BLaER1 (cell line): ENCODE data around the gene CCDC73.
"Not testable (repeated sequence)": the region's sequence is repeated elsewhere in the genome, so short reads cannot be mapped to it uniquely, and the experiment has no call there.

Source experiments
- H3K27ac ChIP-seq: shearing (Covaris generic); formaldehyde crosslinking; 2 replicates; pipeline ENCODE4 v1.8.1; 2022
- H3K27me3 ChIP-seq: shearing (Covaris generic); formaldehyde crosslinking; 2 replicates; pipeline ENCODE4 v1.8.1; 2022
- H3K36me3 ChIP-seq: shearing (Covaris generic); formaldehyde crosslinking; 2 replicates; pipeline ENCODE4 v1.8.1; 2022
- H3K4me1 ChIP-seq: shearing (Covaris generic); formaldehyde crosslinking; 2 replicates; pipeline ENCODE4 v1.8.1; 2022
- H3K4me2 ChIP-seq: shearing (Covaris generic); formaldehyde crosslinking; 2 replicates; pipeline ENCODE4 v1.8.1; 2022
- H3K4me3 ChIP-seq: shearing (Covaris generic); formaldehyde crosslinking; 2 replicates; pipeline ENCODE4 v1.8.1; 2022
- H3K9ac ChIP-seq: shearing (Covaris generic); formaldehyde crosslinking; 2 replicates; pipeline ENCODE4 v1.8.1; 2022
- H3K9me3 ChIP-seq: shearing (Covaris generic); formaldehyde crosslinking; 2 replicates; pipeline ENCODE4 v1.8.1; 2022
- H4K20me1 ChIP-seq: shearing (Covaris generic); formaldehyde crosslinking; 2 replicates; pipeline ENCODE4 v1.8.1; 2022
- Cebpa-rat ChIP-seq: shearing (Covaris generic); IDR thresholded peaks from 2 replicates; pipeline ENCODE4 v1.8.1; 2022

CCDC73 gene

DNA sequence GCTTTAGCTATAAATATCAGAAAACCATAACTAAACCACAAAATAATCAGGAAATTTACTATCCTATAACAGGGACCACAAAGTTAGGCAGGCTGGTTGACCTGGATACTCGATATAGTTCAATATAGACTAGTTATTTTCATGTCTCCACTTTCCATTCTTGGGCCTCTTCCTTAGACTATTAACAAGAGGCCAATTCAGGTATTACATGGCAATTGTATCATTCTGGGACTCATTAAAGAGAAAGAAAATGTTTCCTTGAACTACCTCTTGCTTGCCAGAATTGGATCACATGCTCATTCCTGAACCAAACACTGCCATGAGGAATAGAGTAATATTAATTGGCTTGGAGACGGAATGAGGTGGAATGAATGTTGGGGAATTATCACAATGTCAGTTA lies 134.8 kb downstream of the CCDC73 start:
- Histone ChIP-seq H3K4me3 (no peak overlapping the region), H4K20me1 (no peaks in the 10 kb centered on the region), H3K9me3 (no peaks in the 10 kb centered on the region), H3K36me3 (no peaks in the 10 kb centered on the region), H3K27ac (no peak overlapping the region), H3K27me3 (no peaks in the 10 kb centered on the region), H3K4me1 (no peaks in the 10 kb centered on the region), H3K9ac (no peak overlapping the region), H3K4me2 (no peak overlapping the region)
- no peak for TF ChIP-seq Cebpa-rat

DNA sequence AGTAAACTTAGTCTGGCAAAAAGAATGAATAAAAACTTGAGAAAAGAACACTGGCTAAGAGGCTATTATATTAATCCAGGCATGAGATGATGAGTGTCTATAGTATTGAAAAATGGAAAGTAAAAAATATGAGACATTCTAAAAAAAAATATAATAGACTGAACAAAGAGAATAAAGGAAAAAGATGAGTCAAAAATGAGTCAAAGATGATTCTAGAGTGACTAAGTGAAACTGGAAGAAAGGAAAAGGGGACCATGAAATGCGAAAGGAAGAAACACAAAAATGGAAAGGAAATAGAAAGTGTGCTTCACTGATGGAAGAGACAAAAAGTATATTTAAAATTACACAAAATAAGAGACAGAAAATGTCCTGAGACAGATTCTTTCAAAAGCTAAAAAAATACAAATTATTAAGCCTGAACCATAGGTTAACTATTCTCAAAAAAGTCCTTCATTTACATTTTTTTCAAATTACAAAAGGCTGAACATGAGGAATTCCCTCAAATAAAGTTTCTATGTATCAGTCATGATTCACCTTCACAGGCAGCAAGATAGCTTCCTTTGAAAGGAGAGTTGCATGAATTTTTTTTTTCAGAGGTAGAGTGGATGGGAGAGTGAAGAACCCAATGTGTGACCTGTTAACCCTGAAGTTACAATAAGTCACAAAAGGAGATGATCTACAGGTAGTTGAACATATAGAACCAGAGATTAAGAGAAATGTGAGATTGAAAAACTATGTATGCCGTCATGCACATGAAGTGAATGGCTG lies 135.6 kb downstream of the CCDC73 start:
- no peaks in the 10 kb centered on the region for H3K4me1 ChIP-seq
- H3K9ac ChIP-seq, result no peak overlapping the region
- H3K27ac ChIP-seq, result no peak overlapping the region
- no peak overlapping the region for H3K4me2 ChIP-seq
- no peaks in the 10 kb centered on the region for H3K36me3 ChIP-seq
- H3K4me3 ChIP-seq, result no peak overlapping the region
- H3K9me3 ChIP-seq, result no peaks in the 10 kb centered on the region
- no peaks in the 10 kb centered on the region for H3K27me3 ChIP-seq
- H4K20me1 ChIP-seq, result no peaks in the 10 kb centered on the region
- no peak for TF ChIP-seq Cebpa-rat

DNA sequence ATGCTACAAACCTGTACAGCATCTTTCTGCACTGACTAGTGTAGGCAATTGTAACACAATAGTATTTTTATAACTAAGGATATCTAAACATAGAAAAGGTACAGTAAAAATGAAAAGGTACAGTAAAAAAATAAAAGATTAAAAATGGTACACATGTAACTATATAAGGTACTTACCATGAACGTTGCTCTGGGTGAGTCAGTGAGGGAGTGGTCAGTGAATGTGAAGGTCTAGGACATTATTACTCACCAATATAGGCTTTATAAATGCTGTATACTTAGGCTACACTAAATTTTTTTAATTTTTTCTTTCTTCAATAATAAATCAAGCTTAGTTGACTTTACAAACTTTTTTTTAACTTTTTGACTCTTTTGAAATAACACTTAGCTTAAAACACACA lies 150.9 kb downstream of the CCDC73 start:
- Histone ChIP-seq H3K4me1 (no peaks in the 10 kb centered on the region), H3K36me3 (no peaks in the 10 kb centered on the region), H3K9me3 (no peaks in the 10 kb centered on the region), H3K27ac (no peak overlapping the region), H3K4me3 (no peak overlapping the region), H3K9ac (no peak overlapping the region), H3K4me2 (no peak overlapping the region), H3K27me3 (no peaks in the 10 kb centered on the region), H4K20me1 (no peaks in the 10 kb centered on the region)
- TF ChIP-seq Cebpa-rat, result no peak

DNA sequence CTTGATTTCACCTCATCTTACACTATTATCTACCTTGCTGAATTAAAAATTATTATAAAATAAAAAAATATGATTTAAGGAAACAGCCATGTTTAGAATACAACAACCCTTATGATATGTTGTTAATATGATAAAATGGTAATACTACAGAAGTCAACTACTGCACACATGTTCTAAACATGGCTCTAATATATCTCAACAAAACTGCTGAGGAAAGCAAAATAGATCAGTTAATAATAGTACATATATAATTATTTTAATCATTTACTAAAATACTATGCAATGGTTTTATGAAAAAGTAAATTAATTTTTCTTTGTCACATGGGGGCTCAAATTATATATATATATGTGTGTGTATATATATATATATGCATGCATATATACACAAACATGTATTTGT lies 153.1 kb downstream of the CCDC73 start:
- no peaks in the 10 kb centered on the region for H3K4me1 ChIP-seq
- H3K4me3 ChIP-seq, result no peak overlapping the region
- no peak overlapping the region for H3K4me2 ChIP-seq
- H3K36me3 ChIP-seq, result no peaks in the 10 kb centered on the region
- H3K27ac ChIP-seq, result no peak overlapping the region
- no peak overlapping the region for H3K9ac ChIP-seq
- H4K20me1 ChIP-seq, result no peaks in the 10 kb centered on the region
- H3K27me3 ChIP-seq, result no peaks in the 10 kb centered on the region
- TF ChIP-seq Cebpa-rat, result no peak
- H3K9me3 ChIP-seq, result no peaks in the 10 kb centered on the region

DNA sequence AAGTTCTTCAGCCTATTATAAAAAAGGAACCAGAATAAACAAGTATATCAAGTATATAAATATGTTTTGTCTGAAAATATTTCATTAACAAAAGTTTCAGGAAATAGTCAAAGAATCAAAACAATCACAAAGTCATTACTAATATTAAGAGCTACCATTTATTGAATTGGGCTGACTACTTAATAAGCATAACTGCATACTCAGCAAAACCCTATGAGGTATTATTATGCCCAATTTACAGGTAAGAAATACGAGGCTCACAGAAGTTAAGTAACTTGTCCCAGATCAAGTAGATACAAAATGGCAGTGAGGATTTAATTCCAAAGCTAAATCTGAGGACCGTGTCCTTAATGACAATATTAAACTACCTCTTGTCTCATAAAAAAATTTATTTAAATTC lies 158.6 kb downstream of the CCDC73 start:
- no peak overlapping the region for H3K9ac ChIP-seq
- no peaks in the 10 kb centered on the region for H3K36me3 ChIP-seq
- no peaks in the 10 kb centered on the region for H3K9me3 ChIP-seq
- TF ChIP-seq Cebpa-rat, result no peak
- H3K27me3 ChIP-seq, result no peaks in the 10 kb centered on the region
- H3K4me2 ChIP-seq, result no peak overlapping the region
- H3K4me1 ChIP-seq, result no peaks in the 10 kb centered on the region
- no peak overlapping the region for H3K4me3 ChIP-seq
- H4K20me1 ChIP-seq, result no peaks in the 10 kb centered on the region
- H3K27ac ChIP-seq, result no peak overlapping the region

DNA sequence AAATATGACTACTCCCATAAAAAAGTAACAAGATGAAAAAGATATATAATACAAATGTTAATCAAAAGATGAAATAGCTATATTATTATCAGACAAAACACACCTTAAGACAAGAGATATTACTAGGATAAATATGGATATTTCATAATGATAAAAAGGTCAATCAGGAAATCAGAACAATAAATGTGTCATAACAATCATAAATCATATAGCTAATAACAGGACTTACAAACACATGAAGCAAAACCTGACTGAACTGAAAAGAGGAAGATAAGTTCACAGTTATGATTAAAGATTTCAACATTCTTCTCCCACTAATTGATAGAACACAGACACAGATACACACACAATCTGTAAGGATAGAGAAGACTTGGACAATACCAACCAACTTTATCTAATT lies 163.6 kb downstream of the CCDC73 start:
- no peaks in the 10 kb centered on the region for H3K4me1 ChIP-seq
- no peaks in the 10 kb centered on the region for H3K9me3 ChIP-seq
- H3K27me3 ChIP-seq, result no peaks in the 10 kb centered on the region
- H4K20me1 ChIP-seq, result no peaks in the 10 kb centered on the region
- no peak overlapping the region for H3K27ac ChIP-seq
- H3K4me3 ChIP-seq, result no peak overlapping the region
- TF ChIP-seq Cebpa-rat, result no peak
- no peak overlapping the region for H3K9ac ChIP-seq
- no peak overlapping the region for H3K4me2 ChIP-seq
- no peaks in the 10 kb centered on the region for H3K36me3 ChIP-seq

DNA sequence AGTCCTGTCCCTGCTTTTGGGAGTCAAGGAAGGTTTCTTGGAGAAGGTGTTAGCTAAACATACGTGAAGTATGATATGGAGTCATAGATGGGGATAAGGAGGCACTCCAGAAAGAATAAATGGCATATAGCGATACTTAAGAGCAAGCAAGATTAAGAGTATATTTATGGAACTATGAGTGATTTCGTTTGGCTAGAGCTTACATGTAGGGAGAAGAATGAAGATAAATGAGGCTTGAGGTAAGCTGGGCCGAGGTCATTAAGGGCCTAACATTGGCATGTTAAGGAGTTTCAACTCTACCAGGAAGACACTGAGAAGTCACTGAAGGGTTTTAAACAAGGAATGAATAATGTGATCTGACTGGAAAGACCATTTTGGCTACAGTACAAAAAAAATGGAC lies 177.6 kb downstream of the CCDC73 start:
- Histone ChIP-seq H3K4me1 (no peaks in the 10 kb centered on the region), H3K9ac (no peak overlapping the region), H3K4me3 (no peak overlapping the region), H3K27ac (no peak overlapping the region), H3K36me3 (no peaks in the 10 kb centered on the region), H3K4me2 (no peak overlapping the region), H3K9me3 (0 out of 2 replicates have a peak, but pooled peaks cover 9% of the 10 kb centered on the region), H3K27me3 (no peaks in the 10 kb centered on the region), H4K20me1 (no peaks in the 10 kb centered on the region)
- TF ChIP-seq Cebpa-rat, result no peak

DNA sequence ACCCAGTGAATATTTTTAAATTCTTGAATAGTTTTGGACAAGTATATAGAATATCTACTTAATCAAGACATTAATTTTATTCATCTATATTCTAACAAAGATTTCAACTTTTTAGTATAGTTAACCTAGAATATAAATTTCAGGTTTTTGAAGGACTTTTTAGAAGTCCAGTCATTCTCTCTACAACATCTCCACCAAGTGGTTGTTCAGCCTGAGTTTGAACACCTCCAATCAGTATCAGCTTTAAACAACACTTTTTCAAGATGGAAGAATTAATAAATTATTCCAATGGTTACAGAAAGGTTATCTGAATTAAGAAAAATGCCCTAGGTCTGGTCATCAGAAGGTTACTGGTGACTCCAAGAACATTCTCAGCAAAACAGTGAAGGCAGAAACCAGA lies 179.0 kb downstream of the CCDC73 start:
- H3K4me1 ChIP-seq, result no peaks in the 10 kb centered on the region
- H3K9me3 ChIP-seq, result 0 out of 2 replicates have a peak, but pooled peaks cover 6% of the 10 kb centered on the region
- H3K27ac ChIP-seq, result no peak overlapping the region
- no peak overlapping the region for H3K4me2 ChIP-seq
- no peaks in the 10 kb centered on the region for H3K27me3 ChIP-seq
- no peaks in the 10 kb centered on the region for H4K20me1 ChIP-seq
- no peak for TF ChIP-seq Cebpa-rat
- no peaks in the 10 kb centered on the region for H3K36me3 ChIP-seq
- H3K4me3 ChIP-seq, result no peak overlapping the region
- H3K9ac ChIP-seq, result no peak overlapping the region

DNA sequence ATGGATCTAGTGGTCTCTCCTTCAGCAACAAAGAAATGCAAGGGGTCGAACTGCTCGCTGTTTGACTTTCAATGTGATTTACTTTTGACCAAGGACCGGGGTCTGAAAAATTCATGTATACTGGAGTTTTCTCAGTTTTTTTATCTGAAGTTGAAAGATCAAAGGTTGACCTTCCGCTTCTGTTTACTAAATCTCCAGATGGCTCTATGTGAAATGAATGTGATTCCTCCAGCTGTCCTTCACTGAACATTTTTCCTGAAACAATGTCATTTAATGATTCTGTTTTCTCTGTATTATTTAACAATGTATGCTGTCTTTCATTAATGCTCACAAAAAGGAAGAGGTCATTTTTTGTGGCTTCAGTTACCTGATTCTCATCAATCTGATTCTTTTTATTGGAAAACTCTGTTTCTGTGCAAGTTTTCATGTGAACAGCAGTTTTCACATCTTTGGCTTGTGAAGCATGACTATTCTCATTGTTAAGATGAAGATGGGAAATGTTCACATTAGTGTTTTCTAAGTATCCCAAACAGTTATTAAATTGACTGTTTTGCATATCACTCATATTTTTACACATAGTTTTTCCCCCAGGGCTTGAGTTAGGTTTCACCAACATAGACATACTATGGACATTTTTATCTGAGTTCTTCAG lies 180.8 kb downstream of the CCDC73 start:
- no peaks in the 10 kb centered on the region for H4K20me1 ChIP-seq
- H3K9me3 ChIP-seq, result peaks cover 9% of the 10 kb centered on the region
- TF ChIP-seq Cebpa-rat, result no peak
- no peak overlapping the region for H3K27ac ChIP-seq
- peaks cover 3% of the 10 kb centered on the region for H3K36me3 ChIP-seq
- no peak overlapping the region for H3K9ac ChIP-seq
- no peaks in the 10 kb centered on the region for H3K27me3 ChIP-seq
- H3K4me3 ChIP-seq, result no peak overlapping the region
- no peaks in the 10 kb centered on the region for H3K4me1 ChIP-seq
- no peak overlapping the region for H3K4me2 ChIP-seq

DNA sequence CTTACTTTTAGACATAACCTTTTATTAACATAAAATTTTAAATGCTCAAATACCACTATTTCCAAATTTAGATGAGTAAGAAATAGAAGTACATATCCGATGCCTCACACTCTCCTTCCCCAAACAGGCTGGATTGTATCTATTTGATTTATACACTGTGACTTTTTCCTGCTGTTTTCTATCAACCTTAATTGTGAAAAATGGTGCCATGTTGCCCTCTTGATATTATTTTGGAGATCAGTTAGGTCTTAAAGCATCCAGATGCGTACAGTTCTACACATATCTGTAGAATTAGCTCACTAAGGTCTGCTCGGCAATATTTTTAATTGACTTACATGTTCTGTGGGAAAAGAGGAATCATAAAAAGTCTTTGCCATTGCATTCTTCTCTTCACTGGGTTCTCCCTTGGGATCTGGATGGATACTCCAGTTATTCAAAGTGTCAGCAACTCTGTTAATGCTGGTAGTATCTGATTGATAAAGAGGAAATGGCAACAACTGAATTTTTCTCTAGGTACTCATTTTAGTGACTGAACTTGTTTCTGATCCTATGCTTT lies 183.6 kb downstream of the CCDC73 start:
- Histone ChIP-seq H3K9me3 (peaks cover 32% of the 10 kb centered on the region), H3K9ac (no peak overlapping the region), H4K20me1 (no peaks in the 10 kb centered on the region), H3K4me3 (no peak overlapping the region), H3K4me2 (no peak overlapping the region), H3K36me3 (peaks cover 28% of the 10 kb centered on the region), H3K27ac (no peak overlapping the region), H3K4me1 (no peaks in the 10 kb centered on the region), H3K27me3 (no peaks in the 10 kb centered on the region)
- TF ChIP-seq Cebpa-rat, result no peak

DNA sequence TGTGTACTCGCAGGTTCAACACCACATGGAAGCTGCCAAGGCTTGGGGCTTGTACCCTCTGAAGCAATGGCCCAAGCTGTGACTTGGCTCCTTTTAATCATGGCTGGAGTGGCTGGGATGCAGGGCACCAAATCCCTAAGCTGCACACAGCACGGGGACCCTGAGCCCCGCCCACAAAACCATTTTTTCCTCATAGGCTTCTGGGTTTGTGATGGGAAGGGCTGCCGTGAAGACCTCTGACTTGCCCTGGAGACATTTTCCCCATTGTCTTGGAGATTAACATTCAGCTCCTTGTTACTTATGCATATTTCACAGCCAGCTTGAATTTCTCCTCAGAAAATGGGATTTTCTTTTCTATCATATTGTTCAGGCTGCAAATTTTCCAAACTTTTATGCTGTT lies 185.6 kb downstream of the CCDC73 start:
- Histone ChIP-seq H3K9me3 (peaks cover 37% of the 10 kb centered on the region), H3K36me3 (peaks cover 48% of the 10 kb centered on the region)

More for the DNA sequence above, 185.6 kb downstream of the CCDC73 start:
- H3K27me3 ChIP-seq, H3K4me2 ChIP-seq, H4K20me1 ChIP-seq, H3K9ac ChIP-seq, H3K27ac ChIP-seq, H3K4me3 ChIP-seq, H3K4me1 ChIP-seq: not testable (repeated sequence)
